ENCODE data around the gene SPINK4.
A peak's percentile ranks its signal among the peaks of the same experiment; 100 is the strongest.

SPINK4 gene

GRCh38 chr9:33239921-33240320, at the start of gene SPINK4:
TSS of gene SPINK4 (plus strand) at chr9:33240167. CDS start at chr9:33240209, 42 bp downstream.
- no peak for DNase-seq

- no peak for DNase-seq
These were observed 47.3 kb upstream of the SPINK4 start for GRCh38 chr9:33192493-33193255.

- no peak for DNase-seq
These were observed 46.1 kb upstream of the SPINK4 start for GRCh38 chr9:33193818-33194217.

GRCh38 chr9:33196736-33197135, 43.2 kb upstream of the SPINK4 start:
- no peak for DNase-seq

- DNase-seq = no peak
These were observed 42.5 kb upstream of the SPINK4 start for GRCh38 chr9:33197279-33198152.

GRCh38 chr9:33198165-33198564, 41.8 kb upstream of the SPINK4 start:
- DNase-seq = no peak

GRCh38 chr9:33202018-33202417, 37.9 kb upstream of the SPINK4 start:
- DNase-seq = no peak

GRCh38 chr9:33202552-33203201, 37.3 kb upstream of the SPINK4 start:
- no peak for DNase-seq

- no peak for DNase-seq
These were observed 30.6 kb upstream of the SPINK4 start for GRCh38 chr9:33209394-33209793.

- DNase-seq = no peak
These were observed 29.8 kb upstream of the SPINK4 start for GRCh38 chr9:33210006-33210715.

GRCh38 chr9:33211695-33212393, 28.1 kb upstream of the SPINK4 start:
- no peak for DNase-seq

GRCh38 chr9:33220681-33221567, 19.0 kb upstream of the SPINK4 start:
- no peak for DNase-seq

GRCh38 chr9:33221568-33221884, 18.4 kb upstream of the SPINK4 start:
- DNase-seq = no peak

GRCh38 chr9:33222031-33222430, 17.9 kb upstream of the SPINK4 start:
- peak; percentile 31 for DNase-seq

GRCh38 chr9:33223696-33224095, 16.3 kb upstream of the SPINK4 start:
- no peak for DNase-seq

- no peak for DNase-seq
These were observed 14.4 kb upstream of the SPINK4 start for GRCh38 chr9:33225319-33226147.

- no peak for DNase-seq
These were observed 13.0 kb upstream of the SPINK4 start for GRCh38 chr9:33227008-33227398.

GRCh38 chr9:33227741-33228140, 12.2 kb upstream of the SPINK4 start:
- no peak for DNase-seq

- DNase-seq = no peak
These were observed 11.4 kb upstream of the SPINK4 start for GRCh38 chr9:33228606-33229005.

- no peak for DNase-seq
These were observed 10.4 kb upstream of the SPINK4 start for GRCh38 chr9:33229359-33230114.

Data from NCI-H2171 (cell line).